HG02759 (cell line): ENCODE measurements around the gene CCL17.
A peak's percentile ranks its signal among the peaks of the same experiment; 100 is the strongest.
"Not testable (repeated sequence)": the region's sequence is repeated elsewhere in the genome, so short reads cannot be mapped to it uniquely, and the experiment has no call there.

Experiments used
- ATAC-seq: cut with Tn5 transposase; IDR thresholded peaks from one replicate; pipeline ENCODE4 v1.9.1; 2021; ENCODE audit warnings: mild to moderate bottlenecking, moderate library complexity; ENCODE audit not compliant: unreplicated experiment

Gene CCL17

DNA sequence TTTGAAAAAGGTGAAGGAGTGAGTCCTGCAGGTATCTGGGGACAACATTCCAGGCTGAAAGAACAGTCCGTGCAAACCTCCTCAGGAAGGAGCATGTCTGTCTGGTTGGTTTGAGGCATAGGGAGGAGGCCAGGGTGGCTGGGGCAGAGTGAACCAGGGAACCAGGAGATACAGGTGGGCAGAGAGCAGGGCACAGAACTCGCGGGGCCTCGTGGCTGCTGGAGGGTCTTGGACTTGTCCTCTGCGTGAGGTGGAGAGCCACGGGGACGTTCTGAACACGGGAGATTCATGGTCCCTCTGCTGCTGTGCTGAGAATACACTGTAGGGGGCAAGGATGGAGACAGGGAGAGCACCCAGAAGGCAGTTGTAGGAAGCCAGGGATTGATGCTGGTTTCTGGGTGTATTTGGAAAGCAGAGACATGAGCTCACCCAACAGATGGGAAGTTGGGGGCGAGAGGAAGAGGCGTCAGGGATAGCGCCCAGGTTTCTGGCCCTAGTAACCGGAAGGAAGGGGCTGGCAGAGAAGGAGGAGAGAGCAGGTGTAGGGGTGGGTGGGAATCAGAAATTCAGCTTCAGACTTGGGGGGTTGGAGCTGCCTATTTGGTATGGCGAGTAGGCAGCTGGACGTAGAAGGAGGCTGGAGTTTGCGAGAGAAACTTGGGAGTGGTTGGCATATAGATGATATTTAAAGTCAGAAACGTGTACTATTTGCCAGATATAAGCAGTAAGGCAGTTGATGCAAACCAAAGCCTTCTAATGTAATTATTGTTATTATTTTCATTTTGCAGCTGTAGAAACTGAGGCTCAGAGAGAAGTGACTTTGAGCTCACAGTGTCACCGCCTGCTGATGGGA, at the start of gene CCL17:
Gene CCL17, plus strand, starts transcription at position 803 of the 853 bp plus-strand sequence. CDS start 9,166 bp downstream, outside the sequence.
- no peak for ATAC-seq

DNA sequence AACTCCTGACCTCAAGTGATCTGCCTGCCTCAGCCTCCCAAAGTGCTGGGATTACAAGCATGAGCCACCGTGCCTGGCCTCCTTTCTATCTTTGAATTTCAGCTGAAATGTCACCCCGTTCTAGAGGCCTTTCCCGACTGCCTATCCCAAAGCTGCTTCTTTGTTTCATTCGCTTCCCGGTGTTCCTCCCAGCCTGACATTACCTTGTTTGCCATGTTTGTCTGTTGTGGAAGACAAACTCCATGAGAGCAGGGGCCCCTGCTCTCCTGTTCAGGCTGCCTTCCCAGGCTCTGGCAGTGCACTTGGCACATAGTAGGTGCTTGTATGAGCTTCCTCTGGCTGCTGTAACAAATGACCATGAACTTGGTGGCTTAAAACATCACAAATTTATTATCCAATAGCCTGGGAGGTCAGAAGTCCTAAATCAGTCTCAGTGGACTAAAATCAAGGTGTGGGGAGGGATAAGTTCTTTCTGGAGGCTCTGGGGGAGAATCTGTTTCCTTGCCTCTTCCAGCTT, 48.6 kb upstream of the CCL17 start:
- no peak for ATAC-seq

DNA sequence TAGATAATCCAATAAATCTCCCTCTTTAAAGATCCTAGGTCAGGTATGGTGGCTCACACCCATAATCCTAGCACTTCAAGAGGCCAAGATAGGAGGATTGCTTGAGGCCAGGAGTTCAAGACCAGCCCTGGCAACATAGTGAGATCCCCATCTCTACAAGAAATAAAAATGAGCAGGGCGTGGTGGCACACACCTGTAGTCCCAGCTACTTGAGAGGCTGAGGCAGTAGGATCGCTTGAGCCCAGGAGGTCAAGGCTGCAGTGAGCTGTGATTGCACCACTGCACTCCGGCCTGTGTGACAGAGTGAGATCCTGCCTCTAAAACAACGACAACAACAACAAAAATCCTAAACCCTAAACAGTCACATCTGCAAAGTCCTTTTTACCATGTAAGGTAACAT, 48.0 kb upstream of the CCL17 start:
- no peak for ATAC-seq

DNA sequence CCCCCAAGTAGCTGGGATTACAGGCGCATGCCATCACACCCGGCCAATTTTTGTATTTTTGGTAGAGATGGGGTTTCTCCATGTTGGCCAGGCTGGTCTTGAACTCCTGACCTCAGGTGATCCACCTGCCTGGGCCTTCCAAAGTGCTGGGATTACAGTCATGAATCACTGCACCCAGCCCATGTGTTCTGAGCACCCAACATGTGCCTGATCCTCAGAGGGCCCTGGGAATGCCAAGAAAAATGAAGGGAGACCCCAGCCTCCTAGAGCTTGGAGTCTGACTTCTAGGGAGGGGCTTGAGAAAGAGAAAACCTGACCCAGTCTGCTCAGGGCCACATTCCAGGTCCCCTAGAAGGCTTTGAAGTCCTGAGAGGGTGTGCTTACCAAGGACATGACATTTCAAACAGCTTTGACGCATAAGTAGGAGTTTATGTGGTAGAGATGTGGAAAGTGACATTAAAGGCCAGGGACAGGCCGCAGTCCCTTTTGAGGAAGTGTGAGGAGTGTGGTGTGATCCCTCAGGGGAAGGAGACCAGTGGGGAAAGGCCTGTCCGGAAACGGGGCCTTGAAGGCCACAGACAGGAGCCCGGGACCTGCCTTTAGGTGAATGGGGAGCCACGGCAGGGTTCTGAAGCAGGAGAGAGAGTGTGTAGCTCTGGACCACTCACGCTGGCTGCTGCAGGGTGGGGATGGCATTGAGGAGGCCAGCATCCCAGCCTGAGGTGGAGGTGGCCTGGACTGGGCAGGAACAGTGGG, 47.1 kb upstream of the CCL17 start:
- ATAC-seq: no peak

DNA sequence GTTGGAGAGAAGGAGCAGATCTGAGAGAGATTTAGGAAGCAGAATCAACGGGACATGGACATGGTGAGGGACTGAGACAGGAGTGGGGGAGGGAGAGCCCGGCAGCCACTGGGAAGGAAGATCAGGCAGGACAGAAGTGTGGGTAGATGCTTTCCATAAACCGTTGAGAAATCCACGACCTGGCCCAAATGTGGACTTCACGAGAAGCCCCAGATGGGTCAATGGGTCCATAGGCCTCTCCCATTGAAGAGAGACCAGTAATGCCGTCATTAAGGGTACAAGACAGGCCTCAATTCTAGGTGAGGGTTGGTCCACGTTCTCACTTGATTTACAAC, 46.5 kb upstream of the CCL17 start:
- ATAC-seq: no peak

DNA sequence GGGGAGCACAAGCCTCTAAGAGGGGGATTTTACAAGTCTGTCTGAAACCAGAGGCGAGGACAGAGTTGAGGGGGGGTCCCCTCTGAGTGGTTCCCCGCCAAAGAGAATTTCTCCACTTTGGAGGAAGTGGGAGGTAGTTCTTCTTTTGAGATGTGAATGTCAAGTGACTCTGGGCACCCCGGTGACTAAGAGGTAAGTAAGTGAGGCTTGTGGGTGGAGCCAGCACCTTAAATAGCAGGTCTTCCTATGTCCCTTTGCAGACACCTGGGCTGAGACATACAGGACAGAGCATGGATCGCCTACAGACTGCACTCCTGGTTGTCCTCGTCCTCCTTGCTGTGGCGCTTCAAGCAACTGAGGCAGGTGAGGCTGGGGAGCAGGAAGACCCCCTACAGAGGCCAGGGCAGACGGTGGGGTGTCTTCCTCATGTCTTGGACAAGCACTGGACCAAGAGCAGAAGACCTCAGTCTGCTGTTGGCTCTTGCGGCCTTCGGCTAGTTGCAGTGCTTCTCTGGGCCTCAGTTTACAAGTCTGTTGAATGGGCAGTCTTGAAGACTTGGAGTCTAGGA, 46.0 kb upstream of the CCL17 start, which contains the start of gene CCL22:
Gene CCL22, plus strand, starts transcription at position 257 of the 569 bp plus-strand sequence. Its CDS starts 34 bp downstream, at position 291.
- peak; percentile 62 for ATAC-seq

DNA sequence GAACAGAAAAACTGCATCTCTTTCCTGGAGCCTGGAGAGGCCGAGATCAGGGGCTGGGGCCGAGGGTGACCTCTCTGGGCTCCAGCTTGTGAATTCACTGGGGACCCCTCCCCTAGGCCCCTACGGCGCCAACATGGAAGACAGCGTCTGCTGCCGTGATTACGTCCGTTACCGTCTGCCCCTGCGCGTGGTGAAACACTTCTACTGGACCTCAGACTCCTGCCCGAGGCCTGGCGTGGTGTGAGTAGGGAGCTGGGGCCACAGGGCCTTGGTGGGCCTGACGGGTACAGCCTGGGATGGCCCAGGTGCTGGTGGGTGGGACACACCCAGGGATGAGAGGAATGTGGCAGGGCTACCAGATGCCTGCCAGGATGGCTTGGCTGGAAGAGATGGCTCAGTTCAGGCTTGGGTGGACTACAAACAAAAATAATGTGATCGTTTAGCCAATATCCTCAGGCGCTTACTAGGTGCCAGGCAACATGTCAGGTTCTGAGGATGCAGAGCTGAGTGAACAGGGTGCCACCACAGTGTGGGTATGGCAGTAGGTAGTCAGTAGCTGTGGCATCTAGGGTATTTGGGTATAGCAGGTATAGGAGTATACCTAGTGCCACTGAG, 44.1 kb upstream of the CCL17 start:
- ATAC-seq: no peak

DNA sequence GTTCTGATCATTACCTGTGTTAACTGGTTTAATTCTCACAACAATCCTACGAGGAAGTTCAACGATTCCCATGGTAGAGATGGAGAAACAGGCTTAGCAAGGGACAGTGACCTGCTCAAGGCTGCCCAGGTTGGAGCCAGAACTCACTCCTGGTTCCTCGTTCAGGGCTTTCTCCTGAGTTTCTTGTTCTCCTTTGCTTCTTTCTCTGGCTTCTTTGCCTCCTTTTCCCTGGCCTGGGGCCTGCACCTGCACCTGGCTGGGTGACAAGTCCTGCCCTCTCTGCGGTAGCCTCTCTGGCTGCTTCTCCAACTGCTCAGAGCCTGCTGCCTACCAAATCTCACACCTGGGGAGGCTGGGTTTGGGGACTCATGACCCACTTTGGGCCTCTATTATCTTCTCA, 43.2 kb upstream of the CCL17 start:
- ATAC-seq: no peak

DNA sequence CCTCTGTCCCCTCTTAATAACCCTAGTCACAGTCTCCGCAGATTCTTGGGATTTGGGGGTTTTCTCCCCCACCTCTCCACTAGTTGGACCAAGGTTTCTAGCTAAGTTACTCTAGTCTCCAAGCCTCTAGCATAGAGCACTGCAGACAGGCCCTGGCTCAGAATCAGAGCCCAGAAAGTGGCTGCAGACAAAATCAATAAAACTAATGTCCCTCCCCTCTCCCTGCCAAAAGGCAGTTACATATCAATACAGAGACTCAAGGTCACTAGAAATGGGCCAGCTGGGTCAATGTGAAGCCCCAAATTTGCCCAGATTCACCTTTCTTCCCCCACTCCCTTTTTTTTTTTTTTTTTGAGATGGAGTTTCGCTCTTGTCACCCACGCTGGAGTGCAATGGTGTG, 40.4 kb upstream of the CCL17 start:
- no peak for ATAC-seq

DNA sequence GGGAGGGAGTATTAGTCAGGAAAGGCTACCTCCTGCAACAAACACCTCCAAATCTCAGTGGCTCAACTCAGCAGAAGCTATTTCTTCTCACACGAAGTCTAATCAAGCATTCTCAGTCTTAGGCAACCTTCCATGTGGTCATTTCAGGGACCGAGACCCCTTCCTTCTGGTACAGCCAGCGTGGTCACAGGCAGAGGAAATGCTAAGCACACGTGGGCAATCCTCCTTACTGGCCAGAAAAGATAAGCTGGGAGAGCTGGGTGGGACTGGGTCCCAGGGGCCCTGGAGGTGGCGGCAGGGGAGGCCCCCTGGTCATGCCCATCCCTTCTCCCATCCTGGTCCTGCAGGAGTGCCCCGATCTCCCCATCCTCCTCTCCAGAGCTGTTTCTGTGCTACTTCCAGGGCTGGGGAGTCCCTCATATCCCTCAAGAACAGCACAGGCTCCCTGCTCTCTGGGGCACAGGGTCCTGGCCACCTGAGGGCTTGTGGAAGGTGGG, 38.0 kb upstream of the CCL17 start:
- no peak for ATAC-seq

DNA sequence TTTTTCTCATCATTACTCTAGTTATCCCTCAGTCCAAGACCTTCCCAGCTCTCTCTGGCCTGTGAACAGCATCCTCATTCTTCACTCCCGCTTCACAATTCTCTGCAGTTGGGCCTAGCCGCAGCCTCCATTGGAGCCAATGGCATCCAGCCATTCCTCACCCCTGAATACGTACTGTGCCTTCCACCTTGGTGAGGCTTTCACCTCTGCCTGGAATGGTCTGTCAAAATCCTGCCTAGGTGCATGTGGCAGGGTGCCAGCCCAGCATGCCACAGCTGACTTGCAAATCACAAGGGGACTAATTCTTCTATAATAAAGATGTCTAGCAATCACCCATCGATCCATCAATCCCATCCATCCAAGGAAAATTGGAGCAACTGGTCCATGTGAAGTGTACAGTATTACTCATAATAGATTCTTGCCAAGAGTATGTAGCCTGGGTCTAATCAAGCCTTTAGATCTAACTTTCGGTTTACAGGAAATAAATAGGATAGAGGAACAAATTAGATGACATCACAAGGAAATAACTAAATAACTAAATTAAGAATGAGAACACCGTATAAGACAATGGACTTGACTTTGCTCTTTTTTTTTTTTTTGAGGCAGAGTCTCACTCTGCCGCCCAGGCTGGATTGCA, 37.3 kb upstream of the CCL17 start:
- ATAC-seq: no peak

DNA sequence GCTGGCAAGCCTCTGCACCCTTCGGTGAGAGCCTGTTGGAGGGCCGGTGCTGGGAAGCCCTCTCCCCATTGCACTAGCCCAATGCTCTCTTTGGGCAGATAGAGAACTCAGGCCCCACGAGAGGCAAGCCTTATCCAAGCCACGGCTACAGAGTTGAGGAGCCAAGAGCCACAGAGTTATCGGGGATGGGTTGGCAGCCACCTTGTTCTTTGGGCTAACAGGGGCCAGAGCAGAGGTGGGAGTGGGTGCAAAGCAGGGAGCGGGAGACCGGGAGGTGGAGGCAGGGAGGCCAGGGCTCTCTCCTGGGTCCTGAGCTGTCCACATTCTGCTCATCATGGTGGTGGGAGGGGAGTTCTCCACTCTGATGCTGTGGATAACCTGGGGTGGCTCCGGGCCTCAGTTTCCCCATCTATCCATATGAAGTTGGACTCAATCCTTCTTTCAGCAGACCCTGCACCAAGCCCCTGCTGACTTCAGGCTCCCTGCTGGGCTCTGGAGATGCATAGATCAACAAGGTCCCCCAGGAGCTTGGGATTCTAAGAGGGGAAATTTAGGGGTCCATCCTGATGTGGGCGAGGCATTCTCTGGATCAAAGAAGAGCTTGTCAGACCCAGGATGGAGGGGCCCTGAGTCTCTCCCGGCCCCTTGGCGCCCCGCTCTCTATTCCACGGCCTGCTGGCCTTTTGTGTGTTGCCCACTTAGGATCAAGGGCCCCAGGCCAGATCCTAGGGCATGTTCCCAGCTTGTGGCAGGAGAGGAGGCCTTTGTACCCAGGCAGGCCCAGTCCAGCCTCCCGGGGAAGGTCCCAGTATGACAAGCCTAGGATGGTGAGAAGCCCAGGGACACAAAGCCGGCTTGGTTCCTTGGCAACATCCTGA, 32.8 kb upstream of the CCL17 start:
- ATAC-seq: no peak

DNA sequence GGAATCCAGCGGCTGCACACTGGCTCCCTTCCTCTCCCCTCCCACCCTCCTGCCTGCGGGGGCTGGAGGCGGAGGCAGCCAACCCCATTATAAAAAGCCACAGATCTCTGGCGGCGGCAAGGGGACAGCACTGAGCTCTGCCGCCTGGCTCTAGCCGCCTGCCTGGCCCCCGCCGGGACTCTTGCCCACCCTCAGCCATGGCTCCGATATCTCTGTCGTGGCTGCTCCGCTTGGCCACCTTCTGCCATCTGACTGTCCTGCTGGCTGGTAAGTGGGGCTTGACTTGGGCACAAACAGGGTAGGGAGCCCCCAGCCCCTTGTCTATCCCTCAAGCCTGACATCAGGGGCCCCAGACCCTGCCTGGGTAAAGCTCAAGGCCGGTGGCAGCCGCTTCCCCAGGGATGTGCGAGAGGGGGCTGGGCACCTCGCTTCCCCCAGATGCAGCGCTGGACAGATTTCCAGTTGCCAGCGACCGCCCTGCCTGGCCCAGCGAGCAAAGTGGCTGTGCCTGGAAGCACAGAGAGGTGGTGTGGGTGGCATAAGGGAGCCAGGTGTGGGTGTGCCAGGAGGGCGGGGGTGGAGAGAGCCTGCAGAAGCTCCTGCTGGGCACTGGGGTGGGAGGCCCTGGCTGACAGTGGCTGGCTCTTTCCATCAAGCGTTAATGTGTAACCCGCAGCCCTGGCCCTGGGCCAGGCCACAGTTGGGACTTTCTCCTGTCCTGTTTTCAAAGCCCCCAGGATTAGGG, 32.0 kb upstream of the CCL17 start, which contains the start of gene CX3CL1:
Gene CX3CL1, plus strand, starts transcription at position 119 of the 745 bp plus-strand sequence. Its CDS starts 79 bp downstream, at position 198.
- no peak for ATAC-seq

DNA sequence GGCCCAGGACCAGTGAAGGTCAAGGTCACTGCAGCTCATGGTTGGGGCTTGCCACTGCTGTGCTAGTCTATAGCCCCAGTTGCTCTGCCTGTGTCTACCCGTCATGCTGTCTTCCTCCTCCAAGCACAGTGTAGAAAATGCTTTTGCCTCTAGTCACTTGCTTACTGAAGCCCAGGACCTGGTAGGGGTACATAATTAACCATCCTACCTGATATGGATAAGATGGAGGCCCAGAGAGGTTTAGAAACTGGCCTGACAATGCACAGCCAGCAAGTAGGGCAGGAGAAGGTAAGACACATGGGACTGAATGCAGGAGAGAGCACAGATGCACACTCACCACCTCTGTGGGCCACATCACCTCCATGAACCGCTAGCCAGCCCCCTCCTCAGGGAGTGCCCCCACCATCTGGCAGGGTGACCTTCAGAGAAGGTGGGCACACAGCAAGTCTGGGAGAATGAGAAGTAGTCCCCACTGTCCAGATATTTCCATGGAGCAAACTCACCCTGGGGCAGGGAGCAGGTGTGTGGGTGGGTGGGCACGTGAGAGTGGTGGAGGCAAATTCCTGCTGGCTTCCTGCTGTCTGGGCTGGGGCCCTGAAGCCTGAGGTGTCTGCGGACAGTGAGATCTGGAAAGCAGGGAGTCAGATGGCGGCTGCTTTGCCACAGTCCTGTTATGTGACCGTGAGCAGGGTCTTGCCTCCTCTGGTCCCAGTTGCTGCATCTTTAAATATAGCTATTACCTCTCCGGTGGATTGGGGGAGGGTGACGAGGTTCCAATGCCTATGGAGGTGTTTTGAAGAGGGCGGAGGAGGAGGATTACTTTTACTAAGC, 31.2 kb upstream of the CCL17 start:
- ATAC-seq: no peak

DNA sequence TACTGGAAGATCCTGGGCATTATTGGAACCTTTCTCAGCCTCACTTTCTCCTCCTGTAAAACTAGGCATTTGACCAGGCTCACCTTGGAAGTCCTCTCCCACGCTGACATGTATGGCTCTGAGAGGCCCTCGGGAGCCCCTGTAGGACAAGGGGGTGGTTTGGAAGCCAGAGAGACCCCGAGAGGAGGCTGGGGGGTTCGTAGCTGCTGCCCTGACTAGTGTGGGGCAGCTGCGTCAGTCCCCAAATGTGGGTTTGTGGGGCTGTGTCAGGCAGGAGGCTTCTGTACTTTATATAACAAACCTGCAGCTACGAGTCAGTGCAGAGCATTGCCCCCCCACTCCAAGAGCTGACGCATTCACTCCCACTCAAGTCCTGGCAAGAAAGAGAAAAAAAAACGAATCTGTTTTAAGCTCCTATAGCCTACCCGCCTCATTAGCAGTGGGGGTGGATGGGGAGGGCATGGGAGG, 30.5 kb upstream of the CCL17 start:
- ATAC-seq: no peak

DNA sequence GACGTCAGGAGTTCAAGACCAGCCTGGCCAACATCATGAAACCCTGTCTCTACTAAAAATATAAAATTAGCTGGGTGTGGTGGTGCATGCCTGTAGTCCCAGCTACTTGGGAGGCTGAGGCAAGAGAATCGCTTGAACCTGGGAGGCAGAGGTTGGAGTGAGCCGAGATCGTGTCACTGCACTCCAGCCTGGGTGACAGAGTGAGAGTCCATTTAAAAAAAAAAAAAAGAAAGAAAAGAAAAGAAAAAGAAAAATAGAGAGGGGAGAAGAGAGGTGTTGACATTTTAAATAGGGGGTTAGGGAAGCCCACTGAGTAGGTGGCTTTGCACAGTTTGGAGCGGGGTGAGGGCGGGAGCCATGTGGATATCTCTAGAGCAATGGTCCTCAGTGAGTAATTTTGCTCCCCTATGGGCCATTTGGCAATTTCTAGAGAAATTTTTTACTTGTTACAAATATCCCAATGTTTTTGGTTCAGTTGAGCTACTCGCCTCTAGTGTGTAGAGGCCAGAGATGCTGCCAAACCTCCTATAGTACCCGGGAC, 29.6 kb upstream of the CCL17 start:
- ATAC-seq: not testable (repeated sequence)

DNA sequence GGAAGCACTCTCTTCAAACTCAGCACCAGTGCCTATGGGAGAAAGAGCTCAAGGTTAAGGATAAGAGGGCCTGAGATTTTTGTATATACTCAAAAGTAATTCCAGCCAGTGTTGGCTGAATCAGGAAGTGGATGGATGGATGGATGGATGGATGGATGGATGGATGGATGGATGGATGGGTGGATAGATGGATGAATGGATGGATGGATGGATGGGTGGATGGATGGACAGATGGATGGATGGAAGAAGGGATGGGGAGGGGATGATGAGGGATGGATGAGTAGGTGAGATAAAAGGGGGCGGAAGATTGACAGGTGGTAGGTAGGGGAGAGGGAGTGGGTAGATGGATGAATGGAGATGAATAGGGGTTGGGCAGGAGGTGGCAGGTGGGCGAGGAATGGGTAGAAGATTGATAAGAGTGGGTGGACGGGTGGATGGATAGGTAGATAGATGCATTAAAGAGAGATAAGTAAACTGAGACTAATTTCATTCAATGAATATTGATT, 28.2 kb upstream of the CCL17 start:
- ATAC-seq: no peak
